Activated CD4-positive, alpha-beta T cell treated with anti-CD3 and anti-CD28 coated beads for 24 hours (primary cell): ENCODE results near the gene P2RX5.

Source experiments
- DNase-seq, 2 donors: peaks; one replicate each; pipeline ENCODE4 v3.0.0-alpha.2; 2020; ENCODE audit warnings: low read depth in 2 of 2

Gene P2RX5

GRCh38 chr17:3657588-3657869 lies 38.4 kb downstream of the P2RX5 start:
- DNase-seq, result no peak

- no peak for DNase-seq
These were observed 39.0 kb downstream of the P2RX5 start for GRCh38 chr17:3656755-3657587.

DNA sequence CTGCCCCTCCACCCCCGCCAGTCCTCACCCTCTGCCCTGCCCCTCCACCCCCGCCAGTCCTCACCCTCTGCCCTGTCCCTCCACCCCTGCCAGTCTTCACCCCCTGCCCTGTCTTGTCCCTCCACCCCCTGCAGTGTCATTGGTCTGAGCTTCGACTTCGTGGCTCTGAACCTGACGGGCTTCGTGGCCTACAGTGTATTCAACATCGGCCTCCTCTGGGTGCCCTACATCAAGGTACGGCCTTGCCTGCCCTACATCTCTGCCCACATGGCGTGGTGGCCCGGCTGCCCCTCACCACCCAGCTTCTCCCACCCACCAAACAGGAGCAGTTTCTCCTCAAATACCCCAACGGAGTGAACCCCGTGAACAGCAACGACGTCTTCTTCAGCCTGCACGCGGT lies 39.6 kb downstream of the P2RX5 start:
- no peak for DNase-seq

DNA sequence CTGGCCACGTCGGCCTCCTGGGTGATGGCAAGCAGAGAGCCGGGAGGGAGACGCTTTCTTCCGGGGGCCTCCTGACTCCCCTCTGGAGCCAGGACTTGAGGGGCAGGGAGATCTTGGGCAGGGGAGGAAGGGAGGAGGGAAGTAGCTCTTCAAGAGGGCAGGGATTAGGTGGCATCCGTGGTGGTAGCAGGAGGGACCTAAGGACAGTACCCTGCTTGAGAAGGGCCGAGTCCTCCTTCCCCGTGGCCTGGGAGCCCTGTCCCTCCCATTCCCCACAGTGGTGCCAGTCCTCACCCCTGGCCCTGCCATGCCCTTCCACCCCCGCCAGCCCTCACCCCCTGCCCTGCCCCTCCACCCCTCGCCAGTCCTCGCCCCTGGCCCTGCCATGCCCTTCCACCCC lies 40.2 kb downstream of the P2RX5 start:
- no peak for DNase-seq

- DNase-seq, result peak in 1 of 2 donors; percentile 44
These were observed 48.0 kb downstream of the P2RX5 start for GRCh38 chr17:3647769-3648555.

DNA sequence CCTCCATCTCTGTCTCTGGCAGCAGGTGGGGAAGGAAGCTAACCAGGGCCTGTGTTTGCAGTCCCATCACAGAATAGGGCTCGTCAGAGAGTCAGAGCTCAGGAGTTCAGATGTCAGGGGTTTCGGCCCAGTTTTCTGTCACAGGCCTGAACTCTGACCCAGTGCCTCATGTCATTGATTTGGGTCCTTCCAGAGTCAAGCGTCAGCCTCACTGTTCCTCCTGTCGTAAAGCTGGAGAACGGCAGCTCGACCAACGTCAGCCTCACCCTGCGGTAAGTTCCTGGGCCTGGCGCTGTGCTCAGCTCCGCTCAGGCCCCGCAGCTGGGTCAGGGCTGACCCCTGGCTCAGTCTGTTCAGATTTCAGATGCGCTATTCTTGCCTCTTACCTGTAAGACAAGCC lies 48.7 kb downstream of the P2RX5 start:
- DNase-seq, result no peak

DNA sequence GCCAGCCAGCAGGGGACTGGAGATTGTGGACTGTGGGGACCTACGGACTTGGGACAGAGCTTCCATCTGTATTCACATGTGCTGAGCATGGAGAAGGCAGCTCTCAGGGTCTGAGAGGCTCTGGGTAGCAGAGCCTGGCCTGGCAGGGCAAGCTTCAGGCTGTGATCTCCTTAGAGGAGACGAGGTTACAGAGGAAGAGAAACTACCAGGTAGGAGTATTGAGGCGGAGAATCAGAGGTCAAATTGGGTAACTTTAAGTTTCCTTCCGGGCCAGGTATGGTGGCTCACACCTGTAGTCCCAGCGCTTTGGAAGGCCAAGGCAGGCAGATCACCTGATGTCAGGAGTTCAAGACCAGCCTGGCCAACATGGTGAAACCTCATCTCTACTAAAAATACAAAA lies 50.6 kb downstream of the P2RX5 start:
- no peak for DNase-seq

DNA sequence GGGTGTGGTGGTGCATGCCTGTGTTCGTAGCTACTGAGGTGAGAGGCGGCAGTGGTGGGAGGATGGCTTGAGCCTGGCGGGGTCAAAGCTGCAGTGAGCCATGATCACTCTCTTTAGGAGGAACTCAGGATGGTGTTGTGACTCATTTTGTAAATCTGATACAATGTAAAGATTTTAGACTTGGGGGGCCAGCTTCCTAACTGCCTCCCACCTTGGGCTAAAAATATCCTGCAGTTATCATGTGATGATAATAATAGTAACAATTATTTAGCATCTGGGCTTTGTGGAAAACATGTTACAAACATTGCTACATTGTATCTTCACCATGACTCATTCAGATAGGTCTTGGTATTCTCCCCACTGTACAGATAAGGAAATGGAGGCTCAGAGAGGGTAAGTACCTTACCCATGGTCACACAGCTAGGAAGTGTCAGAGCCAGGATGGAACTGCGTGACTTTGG lies 52.0 kb downstream of the P2RX5 start:
- DNase-seq, result no peak

GRCh38 chr17:3641717-3642486 lies 54.1 kb downstream of the P2RX5 start:
- no peak for DNase-seq

DNA sequence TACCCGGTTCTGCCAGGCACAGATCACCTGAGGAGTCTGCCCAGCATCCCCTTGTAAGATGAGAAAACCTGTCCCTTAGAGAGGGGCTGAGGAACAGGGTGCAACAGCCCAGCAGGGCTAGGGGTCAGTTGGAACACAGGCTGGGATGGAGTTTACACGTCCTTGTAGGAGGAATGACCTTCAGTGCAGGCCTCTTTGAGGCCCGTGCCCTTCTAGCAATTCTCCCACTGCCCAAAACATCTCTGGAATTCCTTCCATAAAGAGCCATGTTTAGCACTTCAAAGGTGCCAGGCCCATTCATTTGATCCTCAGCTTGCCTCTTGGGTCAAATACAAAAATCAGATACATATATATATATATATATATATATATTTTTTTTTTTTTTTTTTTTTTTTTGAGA lies 54.9 kb downstream of the P2RX5 start:
- no peak for DNase-seq

DNA sequence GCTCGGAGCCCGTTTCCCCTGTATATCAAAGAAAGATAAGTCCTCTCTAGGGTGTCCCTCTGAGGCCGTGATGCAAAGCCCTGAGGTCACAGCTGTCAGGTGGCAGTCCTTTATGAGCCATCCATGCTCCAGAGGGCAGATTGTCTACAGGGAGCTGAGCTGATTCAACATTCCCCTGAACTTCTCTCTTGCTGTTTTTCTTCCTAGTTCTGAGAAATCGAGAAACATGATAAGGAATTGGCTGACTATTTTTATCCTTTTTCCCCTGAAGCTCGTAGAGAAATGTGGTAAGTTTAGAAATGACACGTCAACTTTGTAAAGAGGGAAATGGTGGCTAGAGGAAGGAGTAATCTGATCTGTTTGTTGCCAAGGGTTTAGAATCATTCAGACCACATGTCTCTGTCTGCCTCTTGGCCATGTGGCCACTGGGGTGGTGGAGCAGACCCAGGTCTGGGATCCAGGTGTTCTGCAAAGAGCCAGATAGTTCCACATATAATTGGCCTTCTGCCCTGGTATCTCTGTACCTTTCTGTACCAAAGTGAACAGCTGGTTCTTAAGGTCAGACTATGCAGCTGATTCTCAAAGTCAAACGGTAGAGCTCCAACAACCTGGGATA lies 55.9 kb downstream of the P2RX5 start:
- peak in 1 of 2 donors; percentile 41 for DNase-seq

- no peak for DNase-seq
These were observed 59.0 kb downstream of the P2RX5 start for GRCh38 chr17:3636908-3637373.

DNA sequence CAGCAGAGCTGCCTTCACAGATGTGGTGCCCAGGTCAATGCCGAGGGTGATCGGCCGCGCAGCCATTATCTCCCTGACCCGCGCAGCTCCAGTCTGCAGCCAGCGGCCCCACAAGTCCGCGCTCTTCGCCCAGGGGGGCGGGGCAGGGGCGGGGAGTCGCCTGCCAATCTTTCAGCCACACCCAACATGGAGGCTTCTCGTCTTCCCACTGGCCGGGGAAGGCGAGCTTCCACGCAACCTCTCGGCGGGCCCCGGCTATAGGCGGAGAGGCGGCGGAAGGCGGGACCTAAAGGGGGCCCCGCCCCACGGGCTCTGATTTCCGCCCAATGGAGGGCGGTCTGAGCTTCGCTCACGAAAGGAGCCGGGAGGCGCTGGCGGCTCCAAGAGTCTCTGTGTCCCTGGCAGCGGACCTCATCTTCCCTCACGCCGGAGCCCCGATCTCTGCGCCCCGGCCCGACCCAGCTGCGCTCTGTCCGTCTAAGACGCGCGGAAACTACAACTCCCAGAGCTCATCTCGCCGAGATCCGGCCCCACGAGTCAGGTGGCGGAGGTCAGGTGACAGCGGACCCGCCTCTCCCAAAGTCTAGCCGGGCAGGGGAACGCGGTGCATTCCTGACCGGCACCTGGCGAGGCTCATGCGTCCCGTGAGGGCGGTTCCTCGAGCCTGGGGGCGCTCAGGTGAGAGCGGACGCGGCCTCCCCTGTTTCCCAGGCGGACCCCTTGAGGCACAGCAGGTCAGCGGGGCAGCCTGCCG lies 59.6 kb downstream of the P2RX5 start, which contains the start of the genes CTNS and SHPK:
Gene CTNS (plus strand): TSS at position 607 of the 754 bp plus-strand sequence. CDS start 3,447 bp downstream, outside the sequence.
Gene SHPK (minus strand): TSS at position 97 of the 754 bp plus-strand sequence. CDS start 31 bp downstream, at position 66.
- DNase-seq, result peak; percentile 91

- no peak for DNase-seq
These were observed 60.3 kb downstream of the P2RX5 start for GRCh38 chr17:3635474-3636153.

DNA sequence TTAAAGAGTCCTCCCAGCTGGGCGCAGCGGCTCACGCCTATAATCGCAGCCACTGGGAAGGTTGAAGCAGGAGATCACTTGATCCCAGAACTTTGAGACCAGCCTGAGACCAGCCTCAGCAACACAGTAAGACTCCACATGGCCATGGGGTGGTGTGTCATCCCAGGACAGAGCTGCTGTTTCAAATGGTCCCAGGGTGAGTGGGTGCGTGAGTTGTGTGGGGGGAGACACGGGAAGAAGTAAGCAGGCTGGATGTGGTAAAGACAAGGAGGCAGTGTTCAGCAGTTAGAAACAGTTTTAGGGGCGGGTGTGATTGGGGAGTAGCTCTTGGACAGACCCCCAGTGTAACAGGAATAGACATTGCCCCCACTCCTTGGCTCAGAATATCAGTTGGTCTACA lies 63.7 kb downstream of the P2RX5 start:
- DNase-seq, result no peak

- no peak for DNase-seq
These were observed 65.2 kb downstream of the P2RX5 start for GRCh38 chr17:3630781-3631180.

DNA sequence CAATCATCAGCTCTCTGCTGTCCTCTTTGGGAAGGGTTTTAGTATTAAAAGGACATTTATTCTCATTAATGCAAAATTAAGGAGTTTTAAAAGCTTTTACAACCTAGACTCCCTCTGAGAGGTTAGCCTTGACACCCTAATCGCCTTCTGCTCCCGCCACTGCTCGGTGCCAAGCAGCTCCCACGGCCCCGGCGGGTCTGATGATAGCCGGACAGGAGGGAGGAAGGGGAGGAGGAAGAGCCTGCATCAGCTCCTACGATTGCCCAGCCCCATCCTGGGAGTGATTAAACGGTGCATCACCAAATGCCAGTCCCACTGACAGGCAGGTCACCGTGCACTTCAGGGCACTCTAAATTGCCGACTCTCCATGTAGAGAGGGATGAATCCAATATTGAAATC lies 68.2 kb downstream of the P2RX5 start:
- no peak for DNase-seq

DNA sequence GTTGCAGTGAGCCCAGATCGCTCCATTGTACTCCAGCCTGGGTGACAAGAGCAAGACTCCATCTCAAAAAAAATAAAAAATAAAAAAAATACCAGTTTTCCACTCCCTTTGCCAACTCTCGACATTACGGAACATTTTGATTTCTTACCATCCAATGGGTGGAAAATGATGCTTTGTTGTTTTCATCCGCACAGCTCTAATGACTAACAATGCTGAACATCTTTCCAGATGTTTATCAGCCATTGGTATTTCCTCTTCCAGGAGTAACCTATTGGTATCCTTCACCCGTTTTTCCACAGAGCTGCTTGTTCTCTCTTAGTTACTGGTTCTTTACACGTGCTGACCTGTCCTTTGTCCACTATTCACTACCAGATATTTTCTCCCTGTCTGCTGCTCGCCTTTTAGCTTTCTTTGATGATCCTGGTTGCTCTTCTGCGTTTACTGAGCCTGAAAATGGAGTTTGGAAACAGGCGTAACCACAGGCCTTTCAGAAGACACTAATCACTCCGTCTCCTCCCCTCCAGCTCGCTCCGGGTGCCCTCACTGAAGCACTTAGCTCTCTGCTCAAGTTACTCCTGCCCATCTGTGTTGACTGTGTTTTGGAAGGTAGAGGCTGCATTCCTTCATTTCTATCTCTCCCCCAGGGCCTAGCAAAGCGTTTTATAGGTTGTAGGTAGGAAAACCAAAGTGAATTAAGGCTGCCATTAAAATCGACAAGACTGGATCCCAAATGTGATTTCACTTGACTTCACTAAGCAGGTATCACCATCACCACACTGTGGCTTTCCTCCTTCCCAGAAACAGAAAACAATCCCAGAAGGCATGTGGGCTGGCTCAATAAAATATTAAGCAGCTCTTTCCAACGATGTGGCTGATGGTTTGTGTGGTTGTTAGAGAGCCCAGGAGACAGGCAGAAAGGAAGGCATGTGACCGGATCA lies 68.9 kb downstream of the P2RX5 start:
- no peak for DNase-seq
